Measurements from ENCODE around the gene CES4A. TPM values are rescaled to one million over a fixed set of nuclear protein-coding genes. Genes with fewer than 3 reads are reported as not detected.

Gene CES4A
- polyA plus RNA-seq, 10 donors: 1.5 to 7.0 (median 2.9) TPM

DNA sequence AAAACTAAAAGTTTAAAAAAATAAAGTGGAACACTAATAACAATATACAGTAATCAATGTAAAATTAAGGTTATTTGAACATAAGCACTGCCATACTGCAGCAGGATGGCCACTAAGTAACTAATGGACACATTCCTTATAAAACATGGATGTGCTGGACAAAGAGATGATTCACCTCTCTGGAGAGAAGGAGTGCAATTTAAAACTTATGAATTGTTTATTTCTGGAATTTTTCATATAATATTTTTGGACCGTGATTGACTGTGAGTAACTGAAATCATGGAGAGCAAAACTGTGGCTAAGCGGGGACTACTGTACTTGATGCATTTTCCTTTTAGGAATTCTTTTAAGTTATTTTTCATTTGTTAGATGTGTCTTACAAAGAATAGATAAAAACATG, 62.4 kb downstream of the CES4A start:
- DNase-seq: no peak

DNA sequence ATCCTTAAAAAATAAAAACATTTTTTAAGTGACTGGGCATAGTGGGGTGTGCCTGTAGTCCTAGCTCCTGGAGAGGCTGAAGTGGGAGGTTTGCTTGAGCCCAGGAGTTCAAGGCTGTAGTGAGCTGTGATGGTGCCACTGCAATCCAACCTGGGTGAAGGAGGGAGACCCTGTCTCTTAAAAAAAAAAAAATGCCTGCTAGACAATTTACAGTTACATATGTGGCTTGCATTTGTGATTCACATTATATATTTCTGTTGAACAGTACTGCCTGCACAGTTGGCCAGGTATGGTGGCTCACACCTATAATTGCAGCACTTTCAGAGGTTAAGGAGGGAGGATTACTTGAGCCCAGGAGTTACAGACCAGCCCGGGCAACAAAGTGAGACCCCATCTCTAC, 64.0 kb downstream of the CES4A start:
- no peak for DNase-seq

DNA sequence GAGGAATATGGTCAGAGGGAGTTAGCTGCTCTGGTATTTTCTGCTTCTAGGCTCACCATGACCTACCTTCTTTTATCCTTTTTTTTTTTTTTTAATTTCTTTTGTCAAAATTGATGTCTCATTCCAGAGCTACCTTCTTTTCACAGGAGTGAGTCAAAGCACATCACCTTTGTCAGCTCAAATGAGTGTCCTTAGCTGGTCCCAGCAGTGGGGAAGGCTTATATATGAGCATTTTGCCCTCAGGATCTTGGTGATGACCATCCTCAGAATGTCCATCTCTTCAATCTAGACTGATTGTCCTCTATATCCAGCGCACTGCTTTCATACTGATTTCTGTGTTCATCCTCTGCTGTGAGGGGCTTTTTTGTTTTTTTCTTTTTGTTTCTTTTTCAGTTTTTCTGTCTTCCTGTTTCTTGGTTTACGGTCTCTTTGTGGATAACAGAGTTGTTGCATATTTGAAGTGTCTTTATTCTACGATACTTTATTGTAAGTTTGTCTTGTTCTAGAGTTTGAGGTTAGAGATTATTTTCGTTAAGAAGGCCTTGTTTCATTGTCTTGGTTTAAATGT, 65.5 kb downstream of the CES4A start:
- no peak for DNase-seq

DNA sequence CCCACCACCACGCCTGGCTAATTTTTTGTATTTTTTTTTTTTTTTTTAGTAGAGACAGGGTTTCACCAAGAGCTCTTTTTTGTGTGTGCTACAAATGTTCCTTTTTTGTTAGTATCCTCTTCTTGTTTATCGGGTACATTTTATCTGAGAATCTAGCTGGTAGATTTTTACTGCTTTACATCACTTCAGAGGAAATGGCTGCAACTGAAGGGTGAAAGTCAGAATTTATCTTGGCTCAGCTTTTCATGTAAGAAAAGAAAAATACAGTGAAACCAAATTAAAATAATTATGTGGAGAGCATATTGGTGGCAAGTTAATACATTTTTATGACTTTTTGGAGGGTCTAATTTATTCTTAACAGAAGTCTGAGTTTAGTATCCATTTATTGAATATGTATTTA, 66.5 kb downstream of the CES4A start:
- no peak for DNase-seq

DNA sequence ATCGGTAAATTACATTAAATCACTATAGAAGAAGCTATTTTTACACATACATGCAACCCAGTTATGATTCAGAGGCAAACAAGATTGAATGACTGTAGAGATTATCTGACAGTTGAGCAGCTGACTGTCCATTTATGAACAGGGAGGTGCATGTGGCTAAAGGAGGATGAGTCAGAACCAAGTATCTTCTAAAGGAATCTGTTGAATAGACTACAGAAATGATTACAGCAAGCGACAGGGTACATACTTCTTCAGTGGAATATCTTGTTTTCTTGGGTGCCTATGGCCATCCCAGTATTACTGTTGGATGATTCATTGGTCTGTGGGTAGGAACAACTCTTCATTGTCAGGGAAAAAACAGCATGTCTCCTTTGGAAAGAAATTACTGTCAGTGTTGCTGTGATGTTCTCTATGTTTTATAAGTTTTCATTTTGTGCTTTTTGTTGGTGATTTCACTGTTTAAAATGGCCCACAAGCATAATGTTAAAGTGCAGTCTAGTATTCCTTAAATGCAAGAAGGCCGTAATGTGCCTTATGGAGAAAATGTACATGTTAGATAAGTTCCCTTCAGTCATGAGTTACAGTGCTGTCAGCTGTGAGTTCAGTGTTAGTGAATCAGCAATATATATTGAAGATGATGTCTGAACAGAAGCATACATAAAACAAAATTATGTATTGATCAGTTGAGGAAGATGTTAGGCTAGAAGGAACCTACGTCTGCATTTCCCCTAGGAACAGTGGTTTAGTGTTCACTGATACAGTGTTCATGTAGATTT, 67.5 kb downstream of the CES4A start:
- peak in 1 of 3 donors; percentile 92 for DNase-seq

Other genes with a start within 250 kb of the CES4A start
- gene DYNC1LI2, start 237.0 kb upstream of the CES4A start, polyA plus RNA-seq (ENCODE audit: insufficient read length in 10 of 10): 100 to 1,000 TPM in 3 of 10 donors, 10 to 100 TPM in 7; 68.8 to 117 (median 89.5) TPM
- under 1 TPM in 2 of 10 donors, not detected in 8; 0.13 to 0.41 TPM for gene TERB1, start 187.0 kb upstream of the CES4A start, polyA plus RNA-seq (ENCODE audit: insufficient read length in 10 of 10)
- gene NAE1, start 157.6 kb upstream of the CES4A start, polyA plus RNA-seq (ENCODE audit: insufficient read length in 10 of 10): 10 to 100 TPM; 36.1 to 56.3 (median 44.6) TPM
- gene CA7, start 144.2 kb upstream of the CES4A start, polyA plus RNA-seq (ENCODE audit: insufficient read length in 10 of 10): not detected
- gene PDP2, start 108.1 kb upstream of the CES4A start, polyA plus RNA-seq (ENCODE audit: insufficient read length in 10 of 10): 1 to 10 TPM; 2.1 to 3.8 (median 2.9) TPM
- under 1 TPM in 5 of 10 donors, not detected in 5; 0.07 to 0.31 (median 0.13) TPM for gene CDH16, start 69.7 kb upstream of the CES4A start, polyA plus RNA-seq (ENCODE audit: insufficient read length in 10 of 10)
- 10 to 100 TPM in 1 of 10 donors, 1 to 10 TPM in 9; 2.6 to 13.1 (median 4.7) TPM for gene RRAD, start 63.1 kb upstream of the CES4A start, polyA plus RNA-seq (ENCODE audit: insufficient read length in 10 of 10)
- 10 to 100 TPM; 71.1 to 99.3 (median 82.0) TPM for gene CIAO2B, start 54.2 kb upstream of the CES4A start, polyA plus RNA-seq (ENCODE audit: insufficient read length in 10 of 10)
- 10 to 100 TPM; 22.3 to 28.6 (median 26.0) TPM for gene CES2, start 53.1 kb upstream of the CES4A start, polyA plus RNA-seq (ENCODE audit: insufficient read length in 10 of 10)
- under 1 TPM; 0.13 to 0.42 (median 0.30) TPM for gene CES3, start 27.3 kb upstream of the CES4A start, polyA plus RNA-seq (ENCODE audit: insufficient read length in 10 of 10)
- 10 to 100 TPM; 36.8 to 59.8 (median 40.7) TPM for gene CBFB, start 40.6 kb downstream of the CES4A start, polyA plus RNA-seq (ENCODE audit: insufficient read length in 10 of 10)
- gene PHAF1, start 121.4 kb downstream of the CES4A start, polyA plus RNA-seq (ENCODE audit: insufficient read length in 10 of 10): 10 to 100 TPM; 15.6 to 20.5 (median 18.9) TPM
- 10 to 100 TPM in 8 of 10 donors, 1 to 10 TPM in 2; 8.1 to 16.6 (median 11.5) TPM for gene B3GNT9, start 162.4 kb downstream of the CES4A start, polyA plus RNA-seq (ENCODE audit: insufficient read length in 10 of 10)
- gene TRADD, start 171.3 kb downstream of the CES4A start, polyA plus RNA-seq (ENCODE audit: insufficient read length in 10 of 10): 1 to 10 TPM; 2.4 to 8.4 (median 3.6) TPM
- 1 to 10 TPM in 9 of 10 donors, under 1 TPM in 1; 0.96 to 3.4 (median 2.3) TPM for gene FBXL8, start 171.4 kb downstream of the CES4A start, polyA plus RNA-seq (ENCODE audit: insufficient read length in 10 of 10)
- gene HSF4, start 176.2 kb downstream of the CES4A start, polyA plus RNA-seq (ENCODE audit: insufficient read length in 10 of 10): 1 to 10 TPM; 1.5 to 8.6 (median 3.7) TPM
- gene NOL3, start 181.9 kb downstream of the CES4A start, polyA plus RNA-seq (ENCODE audit: insufficient read length in 10 of 10): 10 to 100 TPM; 14.6 to 36.6 (median 26.6) TPM
- 10 to 100 TPM; 12.5 to 26.5 (median 18.1) TPM for gene MATCAP1, start 195.4 kb downstream of the CES4A start, polyA plus RNA-seq (ENCODE audit: insufficient read length in 10 of 10)
- gene EXOC3L1, start 201.5 kb downstream of the CES4A start, polyA plus RNA-seq (ENCODE audit: insufficient read length in 10 of 10): 10 to 100 TPM in 5 of 10 donors, 1 to 10 TPM in 5; 7.6 to 13.9 (median 9.9) TPM
- 10 to 100 TPM; 31.7 to 48.1 (median 41.0) TPM for gene E2F4, start 203.6 kb downstream of the CES4A start, polyA plus RNA-seq (ENCODE audit: insufficient read length in 10 of 10)
- gene ELMO3, start 210.5 kb downstream of the CES4A start, polyA plus RNA-seq (ENCODE audit: insufficient read length in 10 of 10): 1 to 10 TPM in 6 of 10 donors, under 1 TPM in 4; 0.48 to 2.2 (median 1.2) TPM
- gene TMEM208, start 238.5 kb downstream of the CES4A start, polyA plus RNA-seq (ENCODE audit: insufficient read length in 10 of 10): 10 to 100 TPM; 15.0 to 28.3 (median 19.5) TPM

Data from muscle of back (tissue), 11 donors.